HG03575 (cell line): ENCODE data around the gene TIMM13.

ENCODE experiments used
- ATAC-seq: cut with Tn5 transposase; IDR thresholded peaks from one replicate; pipeline ENCODE4 v1.9.1; 2021; ENCODE audit not compliant: unreplicated experiment, insufficient number of reproducible peaks, low FRiP score; ENCODE audit errors: extremely low read depth

TIMM13 gene

DNA sequence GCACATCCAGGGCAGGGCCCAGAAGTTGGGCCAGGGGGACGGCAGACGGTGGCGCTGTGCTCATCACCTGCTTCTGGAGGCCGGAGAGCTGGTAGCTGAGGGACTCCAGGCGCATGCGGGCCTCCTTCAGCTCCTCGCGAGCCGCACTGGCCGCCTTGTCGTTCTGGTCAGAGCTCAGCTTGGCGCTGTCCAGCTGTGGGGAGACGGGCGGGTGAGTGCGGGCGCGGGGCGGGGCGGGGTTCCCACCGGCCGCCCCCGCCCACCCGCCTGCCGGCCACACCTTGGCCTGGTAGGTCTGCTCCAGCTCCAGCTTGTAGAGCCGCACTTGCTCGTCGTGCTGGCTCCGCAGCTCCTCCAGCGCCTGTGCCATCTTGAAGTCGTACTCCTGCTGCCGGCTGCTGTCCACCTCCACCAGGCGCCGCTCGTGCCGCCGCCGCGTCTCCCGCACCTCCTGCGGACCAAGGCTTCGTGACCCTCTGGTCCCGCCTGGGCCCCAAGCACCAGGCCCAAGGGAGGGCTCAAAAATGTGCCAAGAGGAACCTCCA lies 7.4 kb upstream of the TIMM13 start:
- ATAC-seq, result no peak

DNA sequence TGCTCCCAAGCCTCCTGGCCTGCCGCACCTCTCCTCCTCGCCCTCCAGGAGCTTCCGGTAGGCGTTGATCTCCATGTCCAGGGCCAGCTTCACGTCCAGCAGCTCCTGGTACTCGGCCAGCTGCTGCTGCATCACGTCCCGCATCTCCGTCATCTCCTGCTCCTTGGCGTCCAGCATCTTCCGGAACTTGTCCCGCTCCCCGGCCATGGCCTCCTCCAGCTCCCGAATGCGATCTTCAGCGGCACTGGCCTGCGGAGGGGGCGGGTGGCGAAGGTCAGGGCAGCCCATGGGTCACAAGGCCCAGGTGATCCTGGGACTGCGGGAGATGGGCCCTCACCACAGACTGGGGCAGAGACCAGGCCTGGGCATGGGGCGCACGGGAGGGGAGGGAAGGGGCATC lies 6.9 kb upstream of the TIMM13 start:
- ATAC-seq, result no peak

- no peak for ATAC-seq
Observed at GRCh38 chr19:2433854-2434253, 6.5 kb upstream of the TIMM13 start.

DNA sequence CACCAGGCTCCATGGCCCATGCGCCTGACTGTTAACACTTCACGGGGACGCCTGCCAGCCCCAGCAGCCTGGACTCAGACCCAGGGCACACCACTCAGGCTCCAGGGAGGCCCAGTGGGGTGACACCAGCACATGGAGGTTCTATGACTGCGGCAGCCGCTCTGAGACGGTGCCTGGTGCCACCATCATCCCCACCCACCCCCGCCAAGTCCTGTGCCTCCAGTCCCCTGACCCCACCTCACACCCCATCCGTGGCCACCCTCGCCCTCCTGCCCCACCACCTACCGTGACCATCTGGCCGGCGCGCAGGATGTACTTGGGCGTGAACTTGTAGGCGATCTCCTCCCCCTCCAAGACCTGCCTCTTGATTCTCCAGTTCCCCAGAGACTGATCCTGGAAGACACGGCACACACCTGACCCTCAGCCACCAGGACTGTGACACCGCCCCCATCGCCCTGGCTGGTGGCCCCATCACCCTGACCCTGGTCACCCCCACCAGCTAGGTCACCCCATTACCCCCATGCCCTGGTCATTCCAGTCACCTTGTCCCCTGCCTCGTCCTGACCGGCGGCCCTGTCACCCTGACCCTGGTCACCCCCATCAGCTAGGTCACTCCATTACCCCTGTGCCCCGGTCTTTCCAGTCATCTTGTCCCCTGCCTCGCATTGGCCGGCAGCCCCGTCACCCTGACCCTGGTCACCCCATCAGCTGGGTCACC lies 4.9 kb upstream of the TIMM13 start:
- no peak for ATAC-seq

GRCh38 chr19:2431318-2432055 lies 4.1 kb upstream of the TIMM13 start:
- no peak for ATAC-seq

DNA sequence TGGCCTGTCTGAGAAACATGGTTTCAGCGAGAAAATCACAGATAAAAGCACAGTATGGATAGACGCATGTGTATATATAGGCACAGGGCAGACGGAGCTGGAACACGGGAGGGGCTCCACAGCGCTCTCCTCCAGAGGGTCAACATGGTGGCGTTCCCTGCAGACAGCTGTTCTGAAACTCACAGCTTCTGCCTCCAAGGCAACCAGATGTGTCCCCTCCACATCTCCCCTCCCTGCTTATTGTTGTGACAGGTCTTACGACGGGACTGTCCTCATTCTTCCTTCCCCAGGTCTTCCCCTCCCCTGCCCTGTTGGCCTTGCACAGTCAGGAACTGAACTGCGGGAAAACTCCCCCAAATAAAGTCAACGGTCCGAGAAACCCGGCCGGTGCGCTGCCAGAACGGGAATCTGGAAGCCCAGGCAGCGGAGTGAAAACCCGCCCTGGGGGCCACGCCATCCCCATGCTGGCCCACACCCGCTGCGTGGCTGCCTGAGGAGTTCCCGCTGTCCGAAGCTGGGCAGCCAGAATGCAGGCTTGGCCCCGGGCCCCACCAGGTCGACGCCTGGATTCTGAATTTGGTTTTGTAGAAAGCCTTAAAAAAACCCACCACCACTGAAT lies 2.6 kb upstream of the TIMM13 start:
- no peak for ATAC-seq

GRCh38 chr19:2428756-2429711 lies 1.6 kb upstream of the TIMM13 start:
- ATAC-seq, result no peak

DNA sequence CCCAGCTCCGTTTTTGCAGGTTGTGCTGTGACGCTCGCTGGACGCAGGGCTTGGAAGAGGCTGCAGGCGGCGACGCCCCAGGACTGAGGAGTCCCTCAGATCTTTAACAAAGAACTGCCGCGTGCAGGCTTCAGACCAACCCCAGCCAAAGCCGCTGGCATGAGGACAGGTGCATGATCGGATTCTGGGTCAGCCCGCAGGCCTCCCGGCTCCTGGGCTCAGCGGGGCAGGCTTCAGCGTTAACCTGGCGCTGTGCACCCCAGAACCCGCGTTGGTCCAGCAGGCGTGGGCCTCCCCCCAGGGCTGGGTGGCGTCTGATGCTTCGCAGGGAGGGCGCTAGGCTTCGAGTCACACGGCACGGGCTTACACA lies 920 bp upstream of the TIMM13 start:
- ATAC-seq, result no peak

DNA sequence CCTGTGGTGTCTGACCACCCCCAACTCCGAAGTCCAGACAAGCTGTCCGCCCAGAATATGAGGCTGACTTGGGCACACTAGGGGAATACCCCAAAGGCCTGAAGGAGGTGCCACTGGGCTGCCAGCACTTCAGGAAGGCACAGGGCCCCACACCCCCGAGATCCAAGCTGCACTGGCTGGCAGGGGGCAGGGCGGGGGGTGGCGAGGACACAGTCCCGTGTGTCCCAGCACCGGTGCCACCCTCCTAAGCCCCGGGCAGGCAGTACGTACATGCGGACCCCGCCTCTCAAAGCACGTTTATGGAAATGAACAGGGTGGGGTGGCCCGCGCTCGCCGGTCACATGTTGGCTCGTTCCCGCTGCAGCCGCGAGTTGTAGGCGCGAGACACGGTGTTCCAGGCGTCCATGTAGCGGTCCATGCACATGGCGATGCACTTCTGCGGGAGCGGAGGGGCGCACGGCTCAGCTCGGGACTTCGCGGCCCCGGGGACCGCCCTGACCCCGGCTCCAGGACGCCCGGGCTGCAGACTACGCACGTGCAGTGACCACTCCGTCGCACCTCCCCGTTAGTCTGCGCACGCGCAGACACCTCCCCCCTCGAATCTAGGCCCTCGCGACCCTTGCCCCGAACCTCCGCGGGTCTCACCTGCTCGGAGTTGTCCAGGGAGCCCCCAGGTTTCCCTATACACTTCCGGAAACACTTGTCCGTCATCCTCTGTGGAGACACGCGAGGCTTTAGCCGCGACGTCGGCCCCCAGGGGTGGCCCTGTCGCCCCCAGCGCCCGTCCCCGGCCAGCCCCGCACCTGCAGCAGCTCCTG lies 566 bp downstream of the TIMM13 start:
- ATAC-seq, result no peak

DNA sequence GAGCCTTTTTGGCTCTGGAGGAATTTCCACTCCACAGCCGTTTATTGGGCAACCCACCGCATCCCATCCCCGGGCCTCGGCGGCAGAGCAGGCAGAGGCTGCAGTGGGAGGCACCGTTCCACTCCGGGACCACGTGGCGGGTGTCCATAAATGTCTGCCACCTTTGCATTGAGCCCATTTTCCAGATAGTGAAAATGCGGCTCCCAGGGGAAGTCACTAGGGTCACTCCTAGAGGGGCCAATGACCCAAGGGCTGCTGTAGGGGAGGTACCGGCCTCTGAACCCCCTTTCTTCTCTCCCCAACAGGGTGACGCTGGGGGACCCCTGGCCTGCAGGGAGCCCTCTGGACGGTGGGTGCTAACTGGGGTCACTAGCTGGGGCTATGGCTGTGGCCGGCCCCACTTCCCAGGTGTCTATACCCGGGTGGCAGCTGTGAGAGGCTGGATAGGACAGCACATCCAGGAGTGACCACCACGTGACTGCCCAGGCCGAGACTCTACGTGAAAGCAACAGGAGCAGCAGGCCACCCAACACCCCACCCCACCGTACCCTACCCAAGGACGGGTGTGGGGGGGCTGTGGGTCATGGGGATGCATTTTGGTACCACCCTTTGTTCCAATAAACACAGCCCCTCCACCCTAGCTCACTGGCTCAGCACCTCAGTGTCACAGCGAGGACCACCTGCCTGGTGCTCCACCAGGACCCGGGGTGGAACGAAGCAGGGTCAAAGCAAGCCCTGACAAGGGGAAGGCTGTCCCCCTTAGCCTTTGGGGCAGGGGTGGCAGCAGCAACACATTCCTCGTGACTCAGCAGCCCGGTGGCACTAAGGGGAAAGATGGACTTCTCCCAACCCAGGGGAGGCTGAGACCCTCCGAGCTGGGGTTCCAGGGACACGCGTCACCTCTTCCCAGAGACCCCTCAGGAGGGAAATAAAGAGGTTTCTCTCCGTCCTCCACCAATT lies 1.5 kb downstream of the TIMM13 start:
- ATAC-seq, result no peak

DNA sequence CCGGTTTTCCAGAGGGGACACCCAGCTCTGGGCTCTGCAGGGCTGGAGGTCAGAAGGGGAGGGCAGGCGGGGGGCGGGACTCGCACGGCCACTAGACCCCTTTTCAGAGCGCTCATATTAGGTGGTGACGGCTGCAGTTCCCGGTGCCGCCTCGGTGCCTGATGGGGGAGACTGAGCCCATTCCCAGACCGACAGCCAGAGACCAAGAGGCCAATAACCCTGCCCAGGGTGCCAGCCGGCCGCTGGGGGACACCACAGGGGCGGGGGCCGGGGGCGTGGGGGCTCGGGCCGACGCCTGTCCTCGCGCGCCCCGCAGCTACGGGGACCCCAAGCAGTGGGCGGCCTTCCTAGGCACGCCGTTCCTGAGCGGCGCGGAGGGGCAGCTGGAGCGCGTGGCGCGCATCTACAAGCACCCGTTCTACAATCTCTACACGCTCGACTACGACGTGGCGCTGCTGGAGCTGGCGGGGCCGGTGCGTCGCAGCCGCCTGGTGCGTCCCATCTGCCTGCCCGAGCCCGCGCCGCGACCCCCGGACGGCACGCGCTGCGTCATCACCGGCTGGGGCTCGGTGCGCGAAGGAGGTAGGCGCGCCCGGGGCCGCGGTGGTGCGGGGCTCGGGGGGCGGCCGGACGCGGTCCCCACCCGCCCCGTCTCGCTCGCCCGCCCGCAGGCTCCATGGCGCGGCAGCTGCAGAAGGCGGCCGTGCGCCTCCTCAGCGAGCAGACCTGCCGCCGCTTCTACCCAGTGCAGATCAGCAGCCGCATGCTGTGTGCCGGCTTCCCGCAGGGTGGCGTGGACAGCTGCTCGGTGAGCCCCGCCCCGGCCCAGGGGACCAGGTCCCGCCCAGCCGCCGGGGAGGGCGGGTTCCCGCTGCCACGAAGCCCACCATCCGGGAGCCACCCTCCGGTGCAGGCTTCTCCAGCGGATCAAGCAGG lies 2.4 kb downstream of the TIMM13 start:
- no peak for ATAC-seq

DNA sequence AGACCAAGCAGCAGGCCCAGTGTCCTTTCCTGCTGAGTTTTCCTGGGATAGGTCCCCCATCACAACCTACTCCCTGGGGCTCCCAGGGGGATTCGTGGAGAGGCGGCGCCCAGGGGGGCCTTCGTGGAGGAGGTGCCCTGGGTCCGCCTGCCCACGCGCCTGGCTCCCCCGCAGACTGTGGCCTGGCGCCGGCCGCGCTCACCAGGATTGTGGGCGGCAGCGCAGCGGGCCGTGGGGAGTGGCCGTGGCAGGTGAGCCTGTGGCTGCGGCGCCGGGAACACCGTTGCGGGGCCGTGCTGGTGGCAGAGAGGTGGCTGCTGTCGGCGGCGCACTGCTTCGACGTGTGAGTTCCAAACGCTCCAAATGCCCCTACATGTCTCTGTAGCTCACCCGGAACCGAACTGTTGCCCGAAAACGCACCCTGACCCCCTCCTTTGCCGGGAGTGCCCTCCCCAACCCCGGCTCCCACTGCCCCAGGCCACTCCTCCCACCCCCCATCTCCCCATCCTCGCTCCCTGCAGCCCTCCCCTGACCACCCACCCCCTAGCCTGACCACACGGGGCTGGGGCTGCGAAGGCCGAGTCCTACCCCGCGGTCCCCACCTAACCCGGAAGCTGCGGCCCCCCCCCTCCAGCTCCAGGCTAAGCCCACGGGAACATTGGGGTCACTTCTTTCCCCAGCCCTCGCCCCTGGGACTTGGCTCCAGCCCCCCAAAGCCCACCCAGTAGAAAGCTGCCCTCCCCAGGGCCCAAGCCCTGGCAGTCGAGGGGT lies 3.3 kb downstream of the TIMM13 start:
- ATAC-seq, result no peak

DNA sequence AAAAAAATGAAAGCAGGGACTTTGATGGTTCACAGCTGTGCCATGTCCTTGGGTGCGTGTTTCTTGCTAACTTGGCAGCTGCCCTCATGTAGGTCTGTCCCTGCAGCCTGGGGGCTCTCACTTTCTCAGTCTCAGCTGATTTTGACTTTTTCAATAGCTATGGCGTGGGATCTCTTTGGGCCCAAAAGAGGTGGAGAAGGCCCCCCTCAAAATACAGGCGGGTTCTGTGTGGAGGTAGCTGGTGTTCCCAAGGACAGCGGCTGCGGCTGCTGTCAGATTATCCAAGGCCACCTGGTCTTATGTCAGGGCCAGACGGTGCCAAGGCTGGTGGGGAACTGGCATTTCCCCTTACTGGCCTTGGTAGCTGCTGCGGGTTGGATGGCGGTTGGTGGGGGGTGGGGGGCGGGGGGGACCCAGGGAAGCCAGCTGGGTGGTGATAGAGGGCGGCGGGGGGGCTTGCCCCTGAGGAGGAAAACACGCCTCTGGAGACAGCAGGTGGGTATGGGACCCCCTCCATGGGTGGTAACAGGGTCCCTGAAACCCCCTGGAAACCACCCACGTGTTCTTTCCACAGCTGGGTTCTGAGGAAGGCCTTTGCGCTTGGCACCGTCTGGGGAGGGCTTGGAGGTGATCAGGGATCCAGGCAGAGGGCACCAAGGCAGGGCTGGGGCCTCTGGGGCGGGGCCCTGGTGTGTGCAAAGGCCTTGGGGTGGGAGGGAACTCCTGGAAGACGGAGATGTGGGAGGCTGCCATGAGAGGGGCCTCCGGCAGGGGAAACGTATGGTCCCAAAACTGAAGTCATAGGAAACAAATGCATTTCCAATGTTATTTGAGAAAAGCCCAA lies 4.1 kb downstream of the TIMM13 start:
- ATAC-seq, result no peak

GRCh38 chr19:2421581-2422306 lies 5.6 kb downstream of the TIMM13 start:
- no peak for ATAC-seq
